Neutrophil (primary cell): ENCODE results near the gene SHISA5.
"Not testable (repeated sequence)": the region's sequence is repeated elsewhere in the genome, so short reads cannot be mapped to it uniquely, and the experiment has no call there.

ENCODE experiments used
- H3K27ac ChIP-seq: fragments of 200-600 bp; sonication (generic); 2 replicates; pipeline ENCODE4 v1.5.1; 2016; ENCODE audit warnings: mild to moderate bottlenecking, moderate library complexity
- H3K27me3 ChIP-seq: fragments of 200-600 bp; sonication (generic); 2 replicates; pipeline ENCODE4 v1.6.0; 2016; ENCODE audit warnings: mild to moderate bottlenecking
- H3K36me3 ChIP-seq: fragments of 200-600 bp; sonication (generic); 2 replicates; pipeline ENCODE4 v1.5.1; 2017
- H3K4me1 ChIP-seq, 2 experiments: fragments of 200-600 bp in 1 of 2; sonication (generic) in 1 of 2; 1 replicate in 1 of 2; 2 replicates in 1 of 2; pipeline versions ENCODE4 v1.5.1 to v1.6.1; 2013 to 2016; ENCODE audit warnings: low read depth in 1 of 2, low read length in 1 of 2, mild to moderate bottlenecking in 1 of 2, moderate library complexity in 1 of 2; ENCODE audit not compliant: control insufficient read depth in 1 of 2, insufficient read depth in 1 of 2
- H3K4me3 ChIP-seq, 2 experiments: fragments of 200-600 bp in 1 of 2; sonication (generic) in 1 of 2; 1 replicate in 1 of 2; 2 replicates in 1 of 2; pipeline ENCODE4 v1.5.1; 2013 to 2016; ENCODE audit warnings: low read depth in 1 of 2, low read length in 1 of 2, mild to moderate bottlenecking in 1 of 2, moderate library complexity in 1 of 2
- H3K9me3 ChIP-seq: fragments of 200-600 bp; sonication (generic); 2 replicates; pipeline ENCODE4 v1.5.1; 2016
- TF ChIP-seq, protein P1 (sequence below): fragments of 200-600 bp; sonication (generic); IDR thresholded peaks from 2 replicates; pipeline ENCODE4 v1.5.1; 2016; ENCODE audit warnings: antibody characterized with exemption

Gene SHISA5

DNA sequence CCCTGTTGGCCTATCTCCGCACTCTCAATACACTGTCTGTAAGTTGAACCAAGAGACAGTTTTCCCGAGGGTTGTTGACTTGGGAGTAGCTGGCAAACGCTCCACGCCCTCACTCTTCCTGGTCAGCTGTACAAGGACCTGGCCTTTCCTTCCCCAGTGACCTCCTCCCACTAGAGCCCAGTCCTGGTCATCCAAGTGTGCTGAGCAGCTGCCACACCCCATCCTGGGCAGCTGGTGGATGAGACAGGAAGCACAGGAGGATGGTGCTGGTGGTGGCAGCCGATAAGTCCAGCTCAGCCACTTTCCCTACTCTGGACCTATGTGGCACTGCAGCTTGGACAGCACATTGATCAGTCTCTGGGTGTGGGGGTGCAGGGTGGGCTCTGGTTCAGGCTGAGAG, 32.8 kb upstream of the SHISA5 start:
- Histone ChIP-seq H3K27me3 (no peaks in the 10 kb centered on the region), H3K9me3 (no peaks in the 10 kb centered on the region), H3K36me3 (peaks cover 82% of the 10 kb centered on the region), H3K4me1 (peaks cover 33% of the 10 kb centered on the region in 2 experiments), H3K4me3 (no peak overlapping the region), H3K27ac (no peak overlapping the region)
- TF ChIP-seq, protein P1, sequence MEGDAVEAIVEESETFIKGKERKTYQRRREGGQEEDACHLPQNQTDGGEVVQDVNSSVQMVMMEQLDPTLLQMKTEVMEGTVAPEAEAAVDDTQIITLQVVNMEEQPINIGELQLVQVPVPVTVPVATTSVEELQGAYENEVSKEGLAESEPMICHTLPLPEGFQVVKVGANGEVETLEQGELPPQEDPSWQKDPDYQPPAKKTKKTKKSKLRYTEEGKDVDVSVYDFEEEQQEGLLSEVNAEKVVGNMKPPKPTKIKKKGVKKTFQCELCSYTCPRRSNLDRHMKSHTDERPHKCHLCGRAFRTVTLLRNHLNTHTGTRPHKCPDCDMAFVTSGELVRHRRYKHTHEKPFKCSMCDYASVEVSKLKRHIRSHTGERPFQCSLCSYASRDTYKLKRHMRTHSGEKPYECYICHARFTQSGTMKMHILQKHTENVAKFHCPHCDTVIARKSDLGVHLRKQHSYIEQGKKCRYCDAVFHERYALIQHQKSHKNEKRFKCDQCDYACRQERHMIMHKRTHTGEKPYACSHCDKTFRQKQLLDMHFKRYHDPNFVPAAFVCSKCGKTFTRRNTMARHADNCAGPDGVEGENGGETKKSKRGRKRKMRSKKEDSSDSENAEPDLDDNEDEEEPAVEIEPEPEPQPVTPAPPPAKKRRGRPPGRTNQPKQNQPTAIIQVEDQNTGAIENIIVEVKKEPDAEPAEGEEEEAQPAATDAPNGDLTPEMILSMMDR = no peak

DNA sequence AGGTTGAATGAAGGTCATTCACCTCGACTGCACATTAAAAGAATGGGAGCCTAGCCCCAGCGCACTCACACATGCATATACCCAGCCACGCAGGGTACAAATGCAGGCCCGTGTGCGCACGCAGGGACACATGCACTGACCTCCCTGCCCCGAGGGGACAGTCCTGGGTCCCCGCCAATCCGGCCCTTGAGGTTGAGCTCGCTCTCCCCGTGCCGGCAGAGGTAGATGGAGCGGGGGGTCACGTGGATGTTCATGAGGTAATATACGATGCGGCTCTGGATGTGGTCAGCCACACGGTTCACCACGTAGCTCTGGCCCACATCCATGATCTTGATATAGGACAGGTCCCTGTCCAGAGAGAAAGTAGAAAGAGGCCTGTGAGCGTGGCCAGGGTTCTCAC, 32.1 kb upstream of the SHISA5 start:
- H3K9me3 ChIP-seq = no peaks in the 10 kb centered on the region
- no peak overlapping the region for H3K4me3 ChIP-seq
- peaks cover 39 to 40% of the 10 kb centered on the region in 2 experiments for H3K4me1 ChIP-seq
- no peaks in the 10 kb centered on the region for H3K27me3 ChIP-seq
- TF ChIP-seq, protein P1 = no peak
- peak overlapping the region; percentile 12 for H3K27ac ChIP-seq
- peaks cover 75% of the 10 kb centered on the region for H3K36me3 ChIP-seq

DNA sequence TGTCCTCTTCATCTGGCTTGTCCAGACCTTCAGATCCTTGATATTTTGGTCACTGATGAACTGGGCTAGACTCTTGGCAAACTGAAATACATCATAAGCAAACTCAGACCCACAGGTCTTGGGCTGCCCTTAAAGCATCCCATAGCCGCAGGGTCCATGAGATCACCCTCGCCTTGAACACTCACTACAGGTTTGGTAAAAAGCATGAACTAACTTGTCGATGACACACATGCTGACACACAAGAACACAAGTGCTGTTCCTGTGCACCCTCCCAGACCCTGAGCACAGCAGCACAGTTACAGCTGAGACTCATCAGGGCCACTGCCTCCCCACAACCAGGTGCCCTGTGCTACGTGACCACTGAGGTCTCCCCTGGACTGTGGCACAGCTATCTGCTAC, 31.6 kb upstream of the SHISA5 start:
- no peaks in the 10 kb centered on the region for H3K9me3 ChIP-seq
- H3K27me3 ChIP-seq = no peaks in the 10 kb centered on the region
- peaks cover 72% of the 10 kb centered on the region for H3K36me3 ChIP-seq
- no peak overlapping the region for H3K4me3 ChIP-seq
- peak overlapping the region; percentile 82 for H3K27ac ChIP-seq
- H3K4me1 ChIP-seq = peaks cover 44% of the 10 kb centered on the region in 2 experiments
- TF ChIP-seq, protein P1 = no peak

DNA sequence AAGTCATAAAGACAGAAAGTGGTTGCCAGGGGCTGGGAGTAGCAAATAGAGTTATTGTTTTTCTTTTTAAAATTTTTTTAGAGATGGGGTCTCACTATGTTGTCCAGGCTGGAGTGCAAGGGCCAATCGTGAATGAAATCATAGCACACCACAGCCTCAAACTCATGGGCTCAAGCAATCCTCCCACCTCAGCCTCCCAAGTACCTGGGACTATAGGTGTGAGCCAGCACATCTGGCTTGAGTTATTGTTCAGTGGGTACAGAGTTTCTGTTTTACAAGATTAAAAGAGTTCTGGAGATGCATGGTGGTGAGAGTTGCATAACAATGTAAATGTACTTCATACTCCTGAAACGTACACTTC, 29.0 kb upstream of the SHISA5 start:
- TF ChIP-seq, protein P1 = no peak
- H3K4me1 ChIP-seq = peaks cover 70% of the 10 kb centered on the region in 2 experiments
- no peaks in the 10 kb centered on the region for H3K27me3 ChIP-seq
- no peaks in the 10 kb centered on the region for H3K9me3 ChIP-seq
- H3K27ac ChIP-seq = peak overlapping the region; percentile 82
- H3K4me3 ChIP-seq = peak overlapping the region; percentile 3 to 42
- peaks cover 60% of the 10 kb centered on the region for H3K36me3 ChIP-seq

DNA sequence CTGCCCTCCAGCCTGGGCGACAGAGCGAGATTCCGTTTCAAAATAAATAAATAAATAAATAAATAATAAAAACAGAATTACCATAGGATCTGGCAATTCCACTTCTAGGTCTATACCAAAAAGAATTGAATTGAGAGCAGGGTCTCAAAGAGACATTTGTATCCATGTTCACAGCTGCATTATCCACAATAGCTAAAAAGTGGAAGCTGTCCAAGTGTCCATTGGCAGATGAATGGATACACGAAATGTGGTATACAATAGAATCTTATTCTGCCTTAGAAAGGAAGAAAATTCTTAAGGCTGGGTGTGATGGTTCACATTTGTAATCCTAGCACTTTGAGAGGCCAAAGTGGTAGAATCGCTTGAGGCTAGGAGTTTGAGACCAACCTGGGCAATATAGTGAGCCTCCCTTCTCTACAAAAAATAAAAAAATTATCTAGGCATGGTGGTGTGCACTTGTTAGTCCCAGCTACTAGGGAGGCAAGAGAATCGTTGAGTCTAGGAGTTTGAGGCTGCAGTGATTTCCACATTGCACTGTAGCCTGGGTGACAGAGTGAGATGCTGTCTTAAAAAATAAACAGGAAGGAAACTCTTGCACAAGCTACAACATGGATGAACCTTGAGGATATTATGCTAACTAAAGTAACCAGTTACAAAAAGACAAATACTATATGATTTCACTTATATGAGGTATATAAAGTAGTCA, 28.4 kb upstream of the SHISA5 start:
- Histone ChIP-seq H3K4me1 (peaks cover 75 to 76% of the 10 kb centered on the region in 2 experiments), H3K36me3 (peaks cover 58% of the 10 kb centered on the region), H3K4me3 (peak overlapping the region; percentile 3 to 42), H3K27ac (peak overlapping the region; percentile 82), H3K27me3 (no peaks in the 10 kb centered on the region), H3K9me3 (no peaks in the 10 kb centered on the region)
- TF ChIP-seq, protein P1 = no peak

DNA sequence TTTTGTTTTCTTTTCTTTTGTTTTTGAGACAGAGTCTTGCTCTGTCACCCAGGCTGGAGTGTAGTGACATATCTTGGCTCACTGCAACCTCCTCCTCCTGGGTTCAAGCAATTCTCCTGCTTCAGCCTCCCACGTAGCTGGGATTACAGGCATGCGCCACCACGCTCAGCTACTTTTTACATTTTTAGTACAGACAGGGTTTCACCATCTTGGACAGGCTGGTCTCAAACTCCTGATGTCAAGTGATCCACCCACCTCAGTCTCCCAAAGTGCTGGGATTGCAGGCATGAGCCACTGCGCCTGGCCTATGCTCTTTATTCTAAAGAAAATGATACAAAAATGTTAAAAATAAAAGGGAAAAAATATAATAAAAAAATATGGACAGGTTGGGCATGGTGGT, 26.7 kb upstream of the SHISA5 start:
- H3K4me3 ChIP-seq, H3K27me3 ChIP-seq, H3K9me3 ChIP-seq: not testable (repeated sequence)
- Histone ChIP-seq H3K27ac (peak overlapping the region; percentile 84), H3K4me1 (peaks cover 82 to 83% of the 10 kb centered on the region in 2 experiments), H3K36me3 (peaks cover 47% of the 10 kb centered on the region)
